Astrocyte (in vitro differentiated cells and primary cell): ENCODE measurements around the gene FSTL4. TPM values are rescaled to one million over a fixed set of nuclear protein-coding genes. Genes with fewer than 3 reads are reported as not detected.

Experiments used
- DNase-seq: peaks from one replicate; pipeline ENCODE4 v3.0.0-alpha.2; 2010; ENCODE audit warnings: low read depth
- FAIRE-seq: peaks from 2 replicates; lab custom pipeline; 2011; peaks lifted over from hg19 to GRCh38; lab: Jason Lieb, UNC
- H2AFZ ChIP-seq: 2 replicates; pipeline ENCODE4 v1.6.0; 2012; ENCODE audit warnings: low read depth, low read length, inconsistent platforms
- H3K27ac ChIP-seq: 2 replicates; pipeline ENCODE4 v1.5.1; 2011; ENCODE audit warnings: low read depth, low read length, inconsistent platforms
- H3K27me3 ChIP-seq: 2 replicates; pipeline ENCODE4 v1.6.0; 2011; ENCODE audit warnings: low read length, inconsistent platforms; ENCODE audit not compliant: insufficient read depth
- H3K36me3 ChIP-seq: 2 replicates; pipeline ENCODE4 v1.5.1; 2011; ENCODE audit warnings: low read length, inconsistent platforms; ENCODE audit not compliant: insufficient read depth
- H3K4me1 ChIP-seq: 2 replicates; pipeline ENCODE4 v1.5.1; 2011; ENCODE audit warnings: low read length, inconsistent platforms; ENCODE audit not compliant: insufficient read depth
- H3K4me2 ChIP-seq: 2 replicates; pipeline ENCODE4 v1.6.0; 2012; ENCODE audit warnings: low read length, inconsistent platforms
- H3K4me3 ChIP-seq: 2 replicates; pipeline ENCODE4 v1.5.1; 2011; ENCODE audit warnings: low read depth, mild to moderate bottlenecking, low read length, inconsistent platforms; ENCODE audit not compliant: insufficient read depth
- H3K79me2 ChIP-seq: 2 replicates; pipeline ENCODE4 v1.6.0; 2012; ENCODE audit warnings: mild to moderate bottlenecking, low read length, inconsistent platforms; ENCODE audit not compliant: insufficient read depth
- H3K9ac ChIP-seq: 2 replicates; pipeline ENCODE4 v1.6.0; 2012; ENCODE audit warnings: mild to moderate bottlenecking, low read length, inconsistent platforms
- H3K9me3 ChIP-seq: 2 replicates; pipeline ENCODE4 v1.5.1; 2012; ENCODE audit warnings: low read depth, mild to moderate bottlenecking, low read length, inconsistent platforms; ENCODE audit not compliant: insufficient read depth
- H4K20me1 ChIP-seq: 2 replicates; pipeline ENCODE4 v1.6.0; 2012; ENCODE audit warnings: low read length, inconsistent platforms; ENCODE audit not compliant: insufficient read depth
- H3K27ac Mint-ChIP-seq: one replicate; pipeline ENCODE4 v1.8.0; 2021; ENCODE audit warnings: mild to moderate bottlenecking, mixed read lengths; ENCODE audit not compliant: unreplicated experiment
- H3K27me3 Mint-ChIP-seq: one replicate; pipeline ENCODE4 v1.8.0; 2021; ENCODE audit warnings: low read depth, mixed read lengths; ENCODE audit not compliant: unreplicated experiment
- H3K36me3 Mint-ChIP-seq: one replicate; pipeline ENCODE4 v1.8.0; 2021; ENCODE audit warnings: low read depth, mixed read lengths; ENCODE audit not compliant: unreplicated experiment
- H3K4me1 Mint-ChIP-seq: one replicate; pipeline ENCODE4 v1.8.0; 2021; ENCODE audit warnings: low read depth, mixed read lengths; ENCODE audit not compliant: unreplicated experiment
- H3K4me3 Mint-ChIP-seq: one replicate; pipeline ENCODE4 v1.8.0; 2021; ENCODE audit warnings: mild to moderate bottlenecking, moderate library complexity, mixed read lengths; ENCODE audit not compliant: unreplicated experiment
- H3K9me3 Mint-ChIP-seq: one replicate; pipeline ENCODE4 v1.8.0; 2021; ENCODE audit warnings: mild to moderate bottlenecking, mixed read lengths; ENCODE audit not compliant: unreplicated experiment
- CTCF ChIP-seq: IDR thresholded peaks from 2 replicates; pipeline ENCODE4 v1.5.1; 2011; ENCODE audit warnings: low read depth, mild to moderate bottlenecking, inconsistent platforms, low read length, moderate library complexity; ENCODE audit not compliant: insufficient read depth
- EZH2 ChIP-seq: IDR thresholded peaks from 2 replicates; pipeline ENCODE4 v1.6.1; 2012; ENCODE audit warnings: mild to moderate bottlenecking, low read length, inconsistent platforms; ENCODE audit not compliant: insufficient read depth
- total RNA-seq: library from RNA; stranded (reverse); gene quantifications from 2 replicates; pipeline ENCODE4 v1.2.1, GENCODE V29; 2021

The FSTL4 gene
- total RNA-seq, 1 donor from 2014 or later = not detected

- no peak for TF ChIP-seq CTCF
- TF ChIP-seq EZH2 = no peak
- Histone ChIP-seq H3K9me3 (no peaks in the 10 kb centered on the region), H2AFZ (no peak overlapping the region), H4K20me1 (no peaks in the 10 kb centered on the region), H3K79me2 (no peaks in the 10 kb centered on the region), H3K4me3 (no peak overlapping the region), H3K36me3 (no peaks in the 10 kb centered on the region), H3K27ac (no peak overlapping the region), H3K4me2 (no peak overlapping the region), H3K9ac (no peak overlapping the region), H3K4me1 (no peaks in the 10 kb centered on the region), H3K27me3 (peaks cover 6% of the 10 kb centered on the region)
- Mint-ChIP-seq H3K27me3 (peaks cover 46% of the 10 kb centered on the region), H3K4me3 (no peak overlapping the region), H3K36me3 (no peaks in the 10 kb centered on the region), H3K27ac (no peak overlapping the region), H3K4me1 (no peaks in the 10 kb centered on the region), H3K9me3 (peaks cover 5% of the 10 kb centered on the region)
- FAIRE-seq = no peak
- no peak for DNase-seq
Measured at GRCh38 chr5:133393776-133394476, 218.4 kb downstream of the FSTL4 start.

GRCh38 chr5:133392448-133392847, 219.9 kb downstream of the FSTL4 start:
- Mint-ChIP-seq H3K4me3 (no peak overlapping the region), H3K9me3 (peaks cover 5% of the 10 kb centered on the region), H3K36me3 (no peaks in the 10 kb centered on the region), H3K27me3 (peaks cover 48% of the 10 kb centered on the region), H3K4me1 (no peaks in the 10 kb centered on the region), H3K27ac (no peak overlapping the region)
- Histone ChIP-seq H3K9ac (no peak overlapping the region), H3K4me3 (no peak overlapping the region), H3K4me1 (no peaks in the 10 kb centered on the region), H3K27me3 (peaks cover 10% of the 10 kb centered on the region), H3K36me3 (no peaks in the 10 kb centered on the region), H2AFZ (no peak overlapping the region), H3K79me2 (no peaks in the 10 kb centered on the region), H3K27ac (no peak overlapping the region), H3K9me3 (no peaks in the 10 kb centered on the region), H3K4me2 (no peak overlapping the region), H4K20me1 (no peaks in the 10 kb centered on the region)
- DNase-seq = no peak
- FAIRE-seq = no peak
- TF ChIP-seq CTCF = no peak
- no peak for TF ChIP-seq EZH2
